HG03175 (cell line): Measurements from ENCODE around the gene OR10H5.
"Not testable (repeated sequence)": the region's sequence is repeated elsewhere in the genome, so short reads cannot be mapped to it uniquely, and the experiment has no call there.

Source experiments
- ATAC-seq: cut with Tn5 transposase; IDR thresholded peaks from one replicate; pipeline ENCODE4 v1.9.1; 2021; ENCODE audit warnings: mild to moderate bottlenecking, moderate library complexity; ENCODE audit not compliant: unreplicated experiment

Gene OR10H5, protein sequence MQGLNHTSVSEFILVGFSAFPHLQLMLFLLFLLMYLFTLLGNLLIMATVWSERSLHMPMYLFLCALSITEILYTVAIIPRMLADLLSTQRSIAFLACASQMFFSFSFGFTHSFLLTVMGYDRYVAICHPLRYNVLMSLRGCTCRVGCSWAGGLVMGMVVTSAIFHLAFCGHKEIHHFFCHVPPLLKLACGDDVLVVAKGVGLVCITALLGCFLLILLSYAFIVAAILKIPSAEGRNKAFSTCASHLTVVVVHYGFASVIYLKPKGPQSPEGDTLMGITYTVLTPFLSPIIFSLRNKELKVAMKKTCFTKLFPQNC

DNA sequence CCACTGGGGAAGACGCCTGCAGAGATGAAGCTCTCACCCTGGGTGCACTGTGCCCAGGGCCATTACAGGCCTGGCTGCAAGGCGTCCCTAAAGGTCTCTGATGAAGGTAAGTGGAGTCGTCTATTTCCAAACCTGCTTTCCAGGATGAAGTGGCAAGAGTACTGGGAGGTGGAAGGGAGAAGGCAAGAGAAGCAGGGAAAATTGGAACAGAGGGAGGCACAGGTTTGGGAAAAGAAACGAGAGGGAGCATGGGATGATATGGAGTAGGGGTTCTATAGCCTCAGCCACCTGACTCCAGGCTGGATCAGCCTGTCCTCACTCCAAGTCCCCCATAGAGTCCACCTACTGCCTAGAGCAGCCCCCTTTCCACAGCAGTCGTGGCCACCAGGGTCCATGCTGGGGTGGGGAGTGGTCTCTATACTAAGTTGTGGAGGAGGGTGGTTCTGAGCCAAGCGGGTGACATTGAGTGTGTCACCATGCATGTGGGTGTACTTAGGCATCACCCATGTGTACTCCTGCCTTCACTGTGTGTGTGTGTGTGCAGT lies at the start of gene OR10H5:
Gene OR10H5 (plus strand): TSS at position 51 of the 545 bp plus-strand sequence. CDS start 6,388 bp downstream, outside the sequence.
- no peak for ATAC-seq

- ATAC-seq, result no peak
Measured at GRCh38 chr19:15737722-15738121, 49.7 kb upstream of the OR10H5 start, which contains the start of gene OR10H3. TSS of gene OR10H3 (plus strand) at chr19:15737985. CDS start at chr19:15741393, 3,408 bp downstream.

GRCh38 chr19:15740785-15741184 lies 46.7 kb upstream of the OR10H5 start:
- ATAC-seq, result no peak

- ATAC-seq, result no peak
Measured at GRCh38 chr19:15748239-15748638, 39.2 kb upstream of the OR10H5 start.

- no peak for ATAC-seq
Measured at GRCh38 chr19:15758379-15758778, 29.1 kb upstream of the OR10H5 start.

DNA sequence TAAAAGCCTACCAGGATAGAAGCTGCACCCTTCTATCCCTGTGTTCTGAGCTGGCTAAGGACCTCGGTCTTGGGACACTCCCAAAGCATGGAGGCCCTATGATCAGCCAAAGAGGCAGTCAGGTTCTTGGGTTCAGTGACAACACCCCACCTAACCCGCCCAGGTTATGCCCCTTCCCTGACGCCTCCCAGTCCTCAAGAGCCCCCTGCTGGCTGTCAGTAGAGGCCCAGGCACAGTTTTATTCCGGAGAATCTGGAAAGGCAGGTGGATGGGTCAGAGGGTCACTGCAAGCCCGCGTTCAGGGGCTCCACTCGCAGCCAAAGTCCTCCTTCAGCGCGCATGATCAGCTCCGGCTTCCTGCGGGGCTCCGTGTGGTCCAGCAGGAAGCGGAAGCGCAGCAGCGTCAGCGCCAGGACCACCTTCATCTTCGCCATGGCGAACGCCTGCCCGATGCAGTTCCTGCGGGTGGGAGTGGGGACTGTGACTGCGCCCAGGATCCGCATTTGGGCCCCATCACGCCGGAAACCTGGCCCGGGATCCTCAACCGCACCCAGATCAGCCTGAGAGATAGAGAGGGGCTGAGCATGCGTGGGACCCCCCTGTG lies 27.4 kb upstream of the OR10H5 start:
- ATAC-seq, result no peak

GRCh38 chr19:15769586-15769985 lies 17.9 kb upstream of the OR10H5 start:
- no peak for ATAC-seq

DNA sequence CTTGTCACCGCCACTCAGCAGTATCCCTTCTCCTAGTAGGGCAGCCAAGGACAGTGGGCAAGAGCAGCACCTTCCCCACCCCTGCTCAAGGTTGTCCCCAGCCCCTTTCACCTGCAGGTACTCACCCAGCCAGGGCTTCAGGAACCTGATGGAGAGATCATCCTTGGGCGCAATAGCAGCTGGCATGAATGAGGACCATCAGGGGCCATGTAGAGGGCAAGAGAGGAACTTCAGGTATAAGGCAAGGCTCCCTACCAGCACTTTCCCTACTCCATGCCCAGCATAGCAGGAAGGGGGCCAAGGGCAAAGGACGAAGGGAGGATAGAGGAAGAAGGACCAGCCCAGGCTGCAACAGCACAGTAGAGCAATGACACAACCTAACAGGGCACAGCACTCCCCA lies 13.3 kb upstream of the OR10H5 start:
- ATAC-seq, result not testable (repeated sequence)

GRCh38 chr19:15775249-15775648 lies 12.2 kb upstream of the OR10H5 start:
- no peak for ATAC-seq

GRCh38 chr19:15776264-15776663 lies 11.2 kb upstream of the OR10H5 start:
- no peak for ATAC-seq

GRCh38 chr19:15776991-15777970 lies 10.2 kb upstream of the OR10H5 start:
- no peak for ATAC-seq

DNA sequence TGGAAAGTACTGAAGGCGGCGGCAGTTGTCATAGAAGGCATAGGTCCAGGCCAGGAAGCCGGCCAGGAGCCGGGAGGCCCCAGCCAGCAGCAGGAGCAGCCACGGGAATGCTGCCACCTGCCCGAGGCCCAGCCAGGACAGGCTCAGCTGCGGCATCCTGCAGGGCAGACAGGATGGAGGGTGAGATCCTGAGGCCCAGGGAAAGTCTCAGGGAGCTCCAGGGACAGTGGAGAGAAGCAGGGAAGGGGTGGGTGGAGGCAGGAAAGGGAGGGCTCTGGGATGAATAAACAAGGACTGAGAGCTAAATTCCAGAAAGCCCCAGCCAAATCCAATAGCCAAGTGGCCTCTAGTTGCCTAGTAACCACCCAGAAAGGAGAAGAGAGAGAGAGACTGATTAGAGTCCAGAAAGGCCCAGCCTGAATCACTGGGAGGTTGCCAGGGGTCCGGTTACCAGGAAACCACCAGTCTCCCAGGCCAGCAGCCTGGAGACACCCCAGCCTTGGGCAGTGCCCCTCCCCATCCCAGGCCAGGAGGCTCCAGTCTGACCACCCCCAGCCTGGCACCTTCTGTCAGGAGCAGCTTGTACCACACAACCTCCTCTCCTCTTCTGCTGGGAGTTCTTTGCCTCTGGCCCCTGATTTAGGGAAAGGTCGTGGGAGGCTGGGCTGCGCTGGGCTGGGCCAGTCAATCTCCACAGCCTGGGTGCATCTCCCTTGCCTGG lies 7.5 kb upstream of the OR10H5 start:
- ATAC-seq, result no peak

DNA sequence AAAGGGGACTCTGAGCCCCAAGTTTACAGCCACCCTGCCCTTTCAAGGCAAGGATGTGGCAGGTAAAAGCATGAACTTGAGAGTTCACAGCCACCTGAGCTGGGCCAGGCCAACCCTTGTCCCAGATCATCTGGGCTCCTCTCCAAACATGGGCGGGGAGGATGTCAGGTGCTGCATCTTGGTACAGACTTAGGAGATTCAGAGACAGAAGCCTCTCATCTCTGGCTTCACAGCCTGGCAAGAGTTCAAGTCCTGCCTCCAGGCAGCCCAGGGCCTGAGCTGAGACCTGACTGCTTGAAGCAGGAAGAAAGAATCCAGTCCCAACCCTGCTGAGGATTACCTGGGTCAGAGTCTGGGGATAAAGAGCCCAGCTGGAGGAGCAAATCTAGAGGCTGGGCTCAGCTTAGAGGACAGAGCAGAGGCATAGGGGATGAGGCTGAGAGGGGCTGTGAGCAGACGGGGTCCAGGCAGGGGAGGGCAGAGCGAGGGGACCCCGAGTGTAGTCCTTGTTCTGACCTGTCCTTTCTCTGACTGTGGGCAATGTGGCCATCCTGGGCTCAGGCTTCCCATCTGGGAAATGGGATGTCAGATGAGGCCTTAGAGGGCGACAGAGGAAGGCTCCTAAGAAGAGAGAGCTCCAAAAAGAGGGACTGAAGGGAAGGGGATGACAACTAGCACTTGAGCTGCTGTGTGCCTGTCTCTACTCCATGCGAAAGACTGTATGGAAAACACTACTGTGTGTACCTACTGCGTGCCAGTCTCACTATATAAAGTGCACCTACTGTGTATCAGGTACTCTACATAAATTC lies 6.6 kb upstream of the OR10H5 start:
- ATAC-seq, result no peak

- ATAC-seq, result no peak
Measured at GRCh38 chr19:15781661-15782060, 5.8 kb upstream of the OR10H5 start.

DNA sequence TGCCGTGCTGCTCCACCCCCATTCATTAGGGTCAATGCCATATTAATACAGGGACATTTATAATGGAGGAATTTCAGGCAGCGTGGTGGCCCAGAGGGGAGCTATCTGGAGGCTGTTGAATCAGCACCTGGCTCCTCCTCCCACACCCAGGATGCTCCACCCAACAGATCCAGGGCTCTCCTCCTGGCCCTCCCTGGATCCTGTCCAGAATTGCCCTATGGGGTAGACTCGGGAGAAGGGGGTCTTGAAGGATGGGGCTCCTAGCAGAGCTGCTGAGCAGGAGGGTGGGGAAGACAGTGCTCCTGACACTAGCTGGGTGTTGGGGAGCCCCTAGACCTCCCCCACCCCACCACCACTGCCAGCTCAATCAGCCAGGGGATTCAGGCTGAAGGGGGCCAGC lies 5.2 kb upstream of the OR10H5 start:
- no peak for ATAC-seq

- not testable (repeated sequence) for ATAC-seq
Measured at GRCh38 chr19:15782896-15783295, 4.6 kb upstream of the OR10H5 start.

DNA sequence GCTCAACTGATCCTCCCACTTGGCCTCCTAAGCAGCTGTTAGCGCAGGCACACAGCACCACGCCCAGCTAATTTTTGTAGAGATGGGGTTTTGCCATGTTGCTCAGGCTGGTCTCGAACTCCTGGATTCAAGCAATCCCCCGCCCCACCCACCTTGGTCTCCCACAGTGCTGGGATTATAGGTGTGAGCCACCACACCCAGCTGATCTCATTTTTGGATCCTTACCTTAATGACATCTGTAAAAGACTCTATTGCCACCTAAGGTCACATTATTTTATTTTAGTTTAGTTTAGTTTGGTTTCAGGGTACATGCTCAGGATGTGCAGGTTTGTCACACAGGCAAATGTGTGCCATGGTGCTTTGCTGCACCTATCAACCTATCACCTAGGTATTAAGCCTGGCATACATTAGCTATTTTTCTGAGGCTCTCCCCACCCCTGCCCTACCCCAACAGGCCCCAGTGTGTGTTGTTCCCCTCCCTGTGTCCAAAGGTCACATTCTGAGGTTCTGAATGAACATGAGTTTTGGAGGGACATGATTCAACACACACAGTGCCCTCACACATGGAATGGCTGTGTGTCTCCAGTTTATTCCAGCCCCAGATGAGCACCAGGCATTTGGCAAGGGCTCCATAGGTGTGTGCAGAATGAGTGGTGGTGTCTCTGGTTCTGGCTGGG lies 1.3 kb downstream of the OR10H5 start:
- ATAC-seq, result no peak

GRCh38 chr19:15790096-15790495 lies 2.6 kb downstream of the OR10H5 start:
- ATAC-seq, result no peak

GRCh38 chr19:15794279-15794678 lies 6.8 kb downstream of the OR10H5 start:
- not testable (repeated sequence) for ATAC-seq
